SK-N-SH (cell line): ENCODE results near the gene TP53AIP1. TPM values are rescaled to one million over a fixed set of nuclear protein-coding genes. Genes with fewer than 3 reads are reported as not detected.

ENCODE experiments used
- CTCF ChIA-PET: fragments of 300-600, 350-600 bp; formaldehyde crosslinking; extraction: SDS; loops from one replicate; lab custom pipeline; 2021; lab: Yijun Ruan, JAX
- POLR2A ChIA-PET: fragments of 350-600 bp; sonication (Branson Sonifier 250); formaldehyde crosslinking; extraction: SDS; loops from one replicate; lab custom pipeline; 2020; ENCODE audit warnings: antibody characterized with exemption, inconsistent platforms; lab: Yijun Ruan, JAX
- DNase-seq: peaks from one replicate; pipeline ENCODE4 v3.0.0; 2012
- H2AFZ ChIP-seq: fragments of 200-600 bp; sonication (generic); 2 replicates; pipeline ENCODE4 v1.8.1; 2016; ENCODE audit warnings: antibody characterized with exemption, mild to moderate bottlenecking, low read depth
- H3F3A ChIP-seq: fragments of 200-600 bp; sonication (generic); replicated peaks from 2 replicates; pipeline ENCODE3; 2016; ENCODE audit warnings: antibody characterized with exemption, mild to moderate bottlenecking; ENCODE audit not compliant: insufficient read depth
- H3K27ac ChIP-seq, 2 experiments: fragments of 200-500 bp in 1 of 2; fragments of 200-600 bp in 1 of 2; sonication (Bioruptor generic) in 1 of 2; sonication (generic), shearing (Covaris generic) in 1 of 2; 2 replicates each; pipeline versions ENCODE4 v1.5.1 to v1.6.1; 2014 to 2016; ENCODE audit warnings: low read depth in 2 of 2, inconsistent platforms in 1 of 2, low read length in 1 of 2, mild to moderate bottlenecking in 1 of 2, mixed read lengths in 1 of 2
- H3K27me3 ChIP-seq: fragments of 200-600 bp; sonication (generic), shearing (Covaris generic); 2 replicates; pipeline ENCODE4 v1.6.1; 2016; ENCODE audit warnings: mixed run types; ENCODE audit not compliant: insufficient read depth
- H3K36me3 ChIP-seq, 2 experiments: fragments of 200-500 bp in 1 of 2; fragments of 200-600 bp in 1 of 2; sonication (Bioruptor generic) in 1 of 2; sonication (generic) in 1 of 2; replicated peaks in 1 of 2; 2 replicates each; pipeline versions ENCODE3 to v1.5.1; 2014 to 2016; ENCODE audit warnings: low read length in 1 of 2, mild to moderate bottlenecking in 1 of 2; ENCODE audit not compliant: insufficient read depth in 2 of 2, control insufficient read depth in 1 of 2
- H3K4me1 ChIP-seq, 2 experiments: fragments of 200-500 bp in 1 of 2; fragments of 200-600 bp in 1 of 2; sonication (Bioruptor generic) in 1 of 2; sonication (generic), shearing (Covaris generic) in 1 of 2; 2 replicates each; pipeline versions ENCODE4 v1.5.1 to v1.6.1; 2014 to 2016; ENCODE audit warnings: low read depth in 1 of 2, low read length in 1 of 2, mixed run types in 1 of 2; ENCODE audit not compliant: insufficient read depth in 2 of 2, control insufficient read depth in 1 of 2
- H3K4me2 ChIP-seq: fragments of 200-600 bp; sonication (generic), shearing (Covaris generic); 2 replicates; pipeline ENCODE4 v1.6.1; 2017; ENCODE audit warnings: mixed run types
- H3K4me3 ChIP-seq, 2 experiments: fragments of 200-500 bp in 1 of 2; fragments of 200-600 bp in 1 of 2; sonication (Bioruptor generic) in 1 of 2; sonication (generic), shearing (Covaris generic) in 1 of 2; 2 replicates each; pipeline versions ENCODE4 v1.5.1 to v1.8.1; 2014 to 2016; ENCODE audit warnings: low read depth in 2 of 2, inconsistent platforms in 1 of 2, low read length in 1 of 2, mild to moderate bottlenecking in 1 of 2, mixed read lengths in 1 of 2, moderate library complexity in 1 of 2
- H3K79me2 ChIP-seq: fragments of 200-600 bp; sonication (generic); 2 replicates; pipeline ENCODE4 v1.8.1; 2017; ENCODE audit warnings: mild to moderate bottlenecking; ENCODE audit not compliant: insufficient read depth
- H3K9ac ChIP-seq: fragments of 200-600 bp; sonication (generic); 2 replicates; pipeline ENCODE4 v1.6.1; 2017; ENCODE audit warnings: mixed run types
- H3K9me2 ChIP-seq: fragments of 200-600 bp; sonication (generic); 2 replicates; pipeline ENCODE4 v1.6.1; 2017; ENCODE audit warnings: mixed run types
- H3K9me3 ChIP-seq: fragments of 200-600 bp; sonication (generic); 2 replicates; pipeline ENCODE4 v1.6.1; 2017; ENCODE audit warnings: mixed run types, mild to moderate bottlenecking, moderate library complexity
- H4K20me1 ChIP-seq: fragments of 200-600 bp; sonication (generic); 2 replicates; pipeline ENCODE4 v1.6.1; 2017; ENCODE audit warnings: mild to moderate bottlenecking, mixed run types; ENCODE audit not compliant: insufficient read depth
- CHD2 ChIP-seq: fragments of 150-350 bp; IDR thresholded peaks from 2 replicates; pipeline ENCODE4 v1.6.1; 2018; ENCODE audit warnings: low read length; ENCODE audit not compliant: partially characterized antibody
- FOXM1 ChIP-seq: IDR thresholded peaks from 2 replicates; pipeline ENCODE4 v1.4.0; 2012; ENCODE audit warnings: low read depth, mild to moderate bottlenecking
- GABPA ChIP-seq: IDR thresholded peaks from 2 replicates; pipeline ENCODE4 v1.4.0; 2012; ENCODE audit warnings: low read depth, mild to moderate bottlenecking
- IRF3 ChIP-seq: fragments of 150-350 bp; IDR thresholded peaks from 2 replicates; pipeline ENCODE4 v1.6.1; 2016; ENCODE audit warnings: mild to moderate bottlenecking, low read depth, low read length
- JUND ChIP-seq: IDR thresholded peaks from 2 replicates; pipeline ENCODE4 v1.4.0; 2012
- MAX ChIP-seq: IDR thresholded peaks from 2 replicates; pipeline ENCODE4 v1.4.0; 2012; ENCODE audit warnings: low read depth
- MXI1 ChIP-seq: IDR thresholded peaks from 2 replicates; pipeline ENCODE4 v1.6.1; 2012; ENCODE audit warnings: mild to moderate bottlenecking, low read depth, low read length, improper control_type of control experiment
- NFIC ChIP-seq: IDR thresholded peaks from 2 replicates; pipeline ENCODE4 v1.4.0; 2012; ENCODE audit warnings: borderline replicate concordance
- PBX3 ChIP-seq: IDR thresholded peaks from 2 replicates; pipeline ENCODE4; 2012
- RAD21 ChIP-seq: IDR thresholded peaks from 2 replicates; pipeline ENCODE4 v1.6.1; 2012; ENCODE audit warnings: mild to moderate bottlenecking, low read length
- RCOR1 ChIP-seq: fragments of 150-350 bp; IDR thresholded peaks from 2 replicates; pipeline ENCODE4 v1.6.1; 2017; ENCODE audit warnings: antibody characterized with exemption, low read length
- REST ChIP-seq: IDR thresholded peaks from 2 replicates; pipeline ENCODE4 v1.6.1; 2012; ENCODE audit warnings: mild to moderate bottlenecking, low read depth, low read length, moderate library complexity
- RXRA ChIP-seq: IDR thresholded peaks from 2 replicates; pipeline ENCODE4 v1.4.0; 2012; ENCODE audit warnings: low read depth, mild to moderate bottlenecking, borderline replicate concordance
- TAF1 ChIP-seq: IDR thresholded peaks from 2 replicates; pipeline ENCODE4 v1.6.1; 2012; ENCODE audit warnings: low read depth, mild to moderate bottlenecking, low read length, moderate library complexity, borderline replicate concordance
- TCF12 ChIP-seq: IDR thresholded peaks from 2 replicates; pipeline ENCODE4 v1.4.0; 2012
- TEAD4 ChIP-seq: IDR thresholded peaks from 2 replicates; pipeline ENCODE4 v1.4.0; 2012; ENCODE audit warnings: mild to moderate bottlenecking, borderline replicate concordance; ENCODE audit not compliant: insufficient read depth
- USF1 ChIP-seq: IDR thresholded peaks from 2 replicates; pipeline ENCODE4 v1.4.0; 2012; ENCODE audit warnings: low read depth, borderline replicate concordance
- WGBS: methylation state at CpG from one replicate; pipeline ENCODE4 v1.1.6; 2017; ENCODE audit warnings: low lambda C conversion rate; 5-methylcytosine and 5-hydroxymethylcytosine counted together
- polyA plus RNA-seq, 3 experiments: library from polyadenylated mRNA; depleted of rRNA; stranded (reverse); fragments of >200 nt; gene quantifications; 2 replicates each; pipeline ENCODE4 v1.2.3, GENCODE V29; 2012

Gene TP53AIP1
- polyA plus RNA-seq, 1 of the 3 experiments (the other 2 are of a cell fraction) = 0.05 TPM

GRCh38 chr11:128919216-128919615 is 23.5 kb downstream of the TP53AIP1 start:
- H3K4me3 ChIP-seq = no peak overlapping the region
- H3K27me3 ChIP-seq = peaks cover 5% of the 10 kb centered on the region; the same call in 1 of the 2 replicates
- 25% methylated on average over 2 of the region's 5 CpGs for WGBS
- no peaks in the 10 kb centered on the region for H3K9me3 ChIP-seq
- H3K79me2 ChIP-seq = no peaks in the 10 kb centered on the region
- POLR2A ChIA-PET = no interaction called here
- no peak overlapping the region for H3K4me2 ChIP-seq
- no peaks in the 10 kb centered on the region for H3K9me2 ChIP-seq
- no peaks in the 10 kb centered on the region for H3K36me3 ChIP-seq
- DNase-seq = no peak
- no peak overlapping the region for H3K27ac ChIP-seq
- no peak overlapping the region for H3K9ac ChIP-seq
- H4K20me1 ChIP-seq = no peaks in the 10 kb centered on the region
- no peak overlapping the region for H2AFZ ChIP-seq
- CTCF ChIA-PET = interaction anchor here (1.1 to 2.4 kb wide), 5 partner anchors 10 to 37 kb away, joined by 3 to 12 read pairs (median 4); no protein-coding TSS in a partner anchor
- no peaks in the 10 kb centered on the region for H3F3A ChIP-seq
- no peak for TF ChIP-seq USF1
- TF ChIP-seq REST = no peak
- no peak for TF ChIP-seq MAX
- no peak for TF ChIP-seq TEAD4
- no peak for TF ChIP-seq JUND
- TF ChIP-seq RCOR1 = no peak
- TF ChIP-seq RXRA = no peak
- no peak for TF ChIP-seq RAD21
- TF ChIP-seq MXI1 = no peak
- no peak for TF ChIP-seq TCF12
- TF ChIP-seq GABPA = no peak
- TF ChIP-seq PBX3 = no peak
- TF ChIP-seq IRF3 = no peak
- TF ChIP-seq TAF1 = no peak
- TF ChIP-seq FOXM1 = no peak
- TF ChIP-seq CHD2 = no peak
- TF ChIP-seq NFIC = no peak
- H3K4me1 ChIP-seq = no peaks in the 10 kb centered on the region; a peak in 1 of 4 replicates
